HuH-7.5 (cell line): ENCODE data around the gene SF3B1.
"Not testable (repeated sequence)": the region's sequence is repeated elsewhere in the genome, so short reads cannot be mapped to it uniquely, and the experiment has no call there.

ENCODE experiments used
- DNase-seq: peaks from one replicate; pipeline ENCODE4 v3.0.0; 2011; ENCODE audit warnings: low spot score

SF3B1 gene

DNA sequence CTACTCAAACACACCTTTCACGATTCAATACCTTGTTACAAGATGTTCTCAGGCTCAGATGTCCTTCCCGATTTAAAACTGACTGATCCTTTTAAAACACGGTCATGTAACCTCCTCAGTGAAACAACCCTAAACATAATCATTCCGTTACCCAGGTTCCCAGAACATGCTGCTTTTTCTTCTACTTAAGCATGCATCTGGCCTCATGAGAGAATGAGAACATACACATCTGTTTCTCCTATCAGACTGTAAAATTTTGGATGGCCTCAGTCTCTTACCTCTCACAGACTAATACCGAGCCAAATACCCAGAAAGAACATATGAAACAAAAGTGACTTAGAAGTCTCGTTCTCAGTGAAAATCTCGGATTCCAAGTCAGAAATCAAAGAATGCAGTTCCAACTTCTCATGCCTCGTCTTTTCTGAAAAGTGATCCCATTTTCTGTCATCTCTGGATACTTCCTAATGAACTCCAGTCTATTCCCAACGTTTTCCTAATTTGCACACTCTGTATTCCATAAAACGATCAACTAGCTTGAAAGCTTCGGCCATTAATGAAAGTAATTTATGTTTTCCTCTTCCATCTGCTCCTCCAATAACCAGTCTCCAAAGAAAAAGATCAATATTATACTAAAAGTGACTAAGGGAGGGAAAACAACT, 919 bp downstream of the SF3B1 start:
- DNase-seq, result no peak

DNA sequence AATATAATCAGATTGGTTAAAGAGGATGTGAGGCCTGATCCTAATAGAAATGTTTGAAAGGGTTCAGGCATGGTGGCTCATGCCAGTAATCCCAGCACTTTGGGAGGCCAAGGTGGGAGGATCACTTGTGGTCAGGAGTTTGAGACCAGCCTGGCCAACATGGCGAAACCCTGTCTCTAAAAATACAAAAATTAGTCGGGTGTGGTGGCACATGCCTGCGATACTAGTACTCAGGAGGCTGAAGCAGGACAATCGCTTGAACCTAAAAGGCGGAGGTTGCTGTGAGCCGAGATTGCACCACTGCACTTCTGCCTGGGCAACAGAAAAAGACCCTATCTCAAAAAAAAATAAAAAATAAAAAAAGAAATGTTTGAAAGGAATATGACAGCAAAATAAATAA, 2.3 kb downstream of the SF3B1 start:
- not testable (repeated sequence) for DNase-seq

DNA sequence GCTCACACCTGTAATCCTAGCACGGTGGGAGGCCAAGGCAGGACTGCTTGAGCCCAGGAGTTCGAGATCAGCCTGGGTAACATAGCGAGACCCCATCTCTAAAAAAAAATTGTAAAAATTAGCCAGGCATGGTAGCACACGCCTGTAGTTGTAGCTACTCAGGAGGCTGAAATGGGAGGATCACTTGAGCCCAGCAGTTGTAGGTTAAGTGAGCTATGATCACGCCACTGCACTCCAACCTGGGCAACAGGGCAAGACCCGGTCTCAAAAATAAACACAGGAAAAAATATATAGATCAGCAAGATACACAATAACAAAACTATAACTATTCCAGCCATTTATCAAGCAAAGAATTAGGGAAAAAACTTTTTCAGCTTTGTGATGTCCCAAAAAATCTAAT, 3.0 kb downstream of the SF3B1 start:
- no peak for DNase-seq

DNA sequence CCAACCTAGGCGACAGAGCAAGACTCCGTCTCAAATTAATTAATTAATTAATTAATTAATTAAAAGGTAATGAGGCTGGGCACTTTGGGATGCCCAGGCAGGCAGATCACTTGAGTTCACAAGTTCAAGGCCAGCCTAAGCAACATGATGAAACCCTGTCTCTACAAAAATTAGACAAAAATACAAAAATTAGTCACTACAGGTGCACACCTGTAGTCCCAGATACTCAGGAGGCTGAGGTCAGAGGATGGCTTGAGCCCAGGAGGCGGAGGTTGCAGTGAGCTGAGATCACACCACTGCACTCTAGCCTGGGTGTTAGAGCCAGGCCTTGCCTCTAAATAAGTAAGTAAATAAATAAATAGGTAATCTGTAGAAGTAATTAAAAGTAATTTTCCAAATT, 6.8 kb downstream of the SF3B1 start:
- no peak for DNase-seq

DNA sequence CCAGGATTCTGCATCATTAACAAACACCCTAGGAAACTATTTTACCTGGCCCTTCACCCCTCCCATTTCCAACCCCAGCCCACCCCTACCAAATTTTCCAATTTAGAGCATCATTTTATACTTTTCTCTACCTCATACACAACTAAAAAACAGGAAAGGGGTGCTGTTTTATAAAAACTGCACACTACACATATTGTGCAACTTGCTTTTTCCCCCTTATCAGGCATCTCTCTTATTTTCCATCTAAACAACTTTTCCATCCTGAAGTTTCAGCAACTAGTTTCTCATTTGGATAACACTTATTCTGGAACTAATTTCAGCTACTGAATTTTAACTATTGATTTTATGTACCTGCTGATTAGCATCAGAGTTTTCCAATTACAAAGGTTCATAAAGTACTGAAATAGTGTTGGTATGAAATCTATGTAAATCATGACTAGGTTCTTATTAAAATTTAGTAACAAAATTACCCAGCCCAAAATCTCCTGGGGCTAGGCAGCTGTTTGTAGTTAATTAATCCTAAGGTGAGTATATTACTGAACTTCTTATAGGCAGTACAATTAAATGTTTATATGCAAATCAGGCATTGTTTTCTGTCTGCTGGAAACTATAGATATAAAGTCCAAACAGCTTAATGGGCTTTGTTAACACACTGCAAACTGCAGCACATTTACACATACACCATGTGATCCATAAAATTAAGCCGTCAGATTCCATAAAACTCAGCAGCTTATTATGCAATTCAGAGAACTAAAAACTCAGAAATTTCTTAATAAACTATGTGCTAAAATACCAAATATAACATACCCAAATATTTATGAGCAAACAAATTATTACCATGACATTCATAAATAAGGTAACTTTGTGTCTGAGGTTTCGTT, 7.9 kb downstream of the SF3B1 start:
- DNase-seq, result no peak

DNA sequence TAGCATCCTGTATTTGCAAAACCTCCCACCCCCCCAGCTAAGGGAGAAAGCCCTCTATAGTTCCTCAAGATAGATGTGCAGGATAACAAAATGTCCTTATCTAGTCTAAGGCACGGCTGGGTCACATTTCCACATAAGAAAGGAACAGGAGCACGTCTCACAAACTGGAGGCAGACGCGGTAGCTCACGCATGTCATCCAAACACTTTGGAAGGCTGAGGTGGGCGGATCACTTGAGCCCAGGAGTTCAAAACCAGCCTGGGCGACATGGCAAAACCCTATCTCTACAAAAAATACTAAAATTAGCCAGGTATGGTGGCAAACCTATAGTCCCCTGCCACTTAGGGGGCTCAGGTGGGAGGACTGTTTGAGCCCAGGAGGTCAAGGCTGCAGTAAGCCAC, 9.3 kb downstream of the SF3B1 start:
- no peak for DNase-seq

DNA sequence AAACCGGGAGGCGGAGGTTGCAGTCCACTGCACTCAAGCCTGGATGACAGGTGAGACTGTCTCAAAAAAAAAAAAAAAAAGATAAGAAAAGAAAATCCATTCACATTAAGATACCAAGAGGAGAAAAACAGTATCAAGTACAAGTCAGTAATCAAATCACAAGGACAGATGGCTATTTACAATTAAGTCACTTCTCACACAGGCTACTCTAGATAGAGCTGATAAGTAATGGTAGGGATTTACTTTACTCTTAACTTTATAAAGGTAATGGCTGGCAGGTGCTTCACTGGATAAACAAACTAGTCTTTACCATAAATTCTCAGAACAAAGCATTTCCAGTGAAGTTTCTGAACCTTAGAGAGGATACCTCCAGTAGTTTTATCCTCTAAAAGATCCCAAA, 11.5 kb downstream of the SF3B1 start:
- no peak for DNase-seq

DNA sequence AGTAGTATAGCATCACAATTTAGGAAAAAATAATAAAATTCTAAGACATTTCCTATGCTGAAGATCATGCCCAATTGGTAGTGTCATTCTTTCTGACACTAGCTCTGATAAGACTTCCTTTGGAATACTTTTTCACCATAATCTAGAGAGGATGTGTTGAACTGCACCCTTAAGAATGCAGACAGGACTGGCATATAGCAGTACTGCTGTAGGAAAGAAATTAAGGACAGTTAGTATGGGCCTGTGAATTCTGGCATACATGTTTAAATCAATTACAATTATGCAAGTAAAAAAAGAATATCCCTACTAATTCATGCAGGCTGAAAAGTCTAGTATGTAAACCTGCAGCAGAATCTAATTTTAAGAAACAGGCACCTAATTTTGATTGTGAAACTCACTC, 15.4 kb downstream of the SF3B1 start:
- no peak for DNase-seq

DNA sequence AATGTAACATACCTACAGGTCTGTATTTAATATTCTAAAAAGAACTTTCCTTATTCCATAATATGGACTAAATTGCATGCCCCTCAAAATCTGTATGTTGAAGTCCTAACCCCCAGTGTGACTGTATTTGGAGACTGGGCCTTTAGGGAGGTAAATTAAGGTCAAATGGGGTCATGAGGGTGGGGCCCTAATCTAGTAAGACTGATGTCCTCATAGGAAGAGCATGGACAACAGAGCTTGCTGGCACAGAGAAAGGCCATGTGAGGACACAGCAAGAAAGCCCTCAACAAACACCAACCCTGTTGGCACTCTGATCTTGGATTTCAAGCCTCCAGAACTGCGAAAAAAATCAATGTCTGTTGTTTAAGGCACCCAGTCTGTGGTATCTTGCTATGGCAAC, 18.6 kb downstream of the SF3B1 start:
- no peak for DNase-seq

DNA sequence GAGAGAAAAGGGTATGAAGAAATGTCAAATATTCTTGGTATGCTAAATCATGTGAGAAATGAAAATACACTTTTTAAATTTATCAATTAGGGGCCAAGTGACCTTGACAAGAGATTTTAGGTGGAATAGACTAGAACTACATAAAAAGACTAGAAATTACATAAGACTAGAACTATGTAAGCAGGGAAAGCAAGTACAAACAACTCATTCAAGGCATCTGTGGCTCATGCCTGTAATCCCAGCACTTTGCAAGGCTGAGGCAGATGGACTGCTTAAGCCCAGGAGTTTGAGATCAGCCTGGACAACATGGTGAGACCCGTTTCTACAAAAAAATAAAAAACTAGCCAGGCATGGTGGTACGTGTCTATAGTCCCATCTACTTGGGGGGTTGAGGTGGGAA, 20.3 kb downstream of the SF3B1 start:
- no peak for DNase-seq

DNA sequence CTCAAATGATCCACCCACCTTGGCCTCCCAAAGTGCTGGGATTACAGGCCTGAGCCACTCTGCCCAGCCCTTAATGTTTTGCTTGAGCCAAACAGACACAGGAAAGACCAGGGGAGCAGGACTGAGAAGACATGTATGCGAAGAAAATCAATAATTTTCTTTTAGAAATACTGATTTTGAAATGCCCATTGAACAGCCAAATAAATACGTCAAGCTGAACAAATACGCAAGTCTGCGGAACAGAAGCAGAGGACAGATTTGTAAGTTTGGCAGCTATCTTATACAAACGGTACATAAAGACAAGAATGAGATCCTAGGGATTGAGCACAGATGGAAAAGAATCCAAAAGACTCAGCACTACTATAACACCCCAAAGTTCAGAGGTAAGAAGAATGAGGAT, 20.8 kb downstream of the SF3B1 start:
- DNase-seq, result no peak

DNA sequence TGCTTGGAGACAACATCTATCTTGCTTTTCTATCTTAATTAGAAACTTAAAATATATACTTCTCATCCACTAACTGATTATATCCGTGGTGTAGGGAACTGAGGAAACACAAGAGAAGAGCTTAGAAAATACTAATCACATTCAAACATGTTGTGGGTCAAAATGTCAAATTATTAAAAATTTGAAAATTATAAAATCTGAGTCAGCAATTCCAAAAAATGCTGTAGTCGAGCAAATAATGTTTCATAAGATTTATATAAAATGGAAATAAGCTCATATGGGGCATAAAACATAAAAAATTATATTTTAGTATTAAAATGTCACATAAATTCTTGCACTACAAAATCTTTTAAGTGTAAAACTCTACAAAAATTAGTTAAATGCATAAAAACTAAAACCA, 29.2 kb downstream of the SF3B1 start:
- no peak for DNase-seq

DNA sequence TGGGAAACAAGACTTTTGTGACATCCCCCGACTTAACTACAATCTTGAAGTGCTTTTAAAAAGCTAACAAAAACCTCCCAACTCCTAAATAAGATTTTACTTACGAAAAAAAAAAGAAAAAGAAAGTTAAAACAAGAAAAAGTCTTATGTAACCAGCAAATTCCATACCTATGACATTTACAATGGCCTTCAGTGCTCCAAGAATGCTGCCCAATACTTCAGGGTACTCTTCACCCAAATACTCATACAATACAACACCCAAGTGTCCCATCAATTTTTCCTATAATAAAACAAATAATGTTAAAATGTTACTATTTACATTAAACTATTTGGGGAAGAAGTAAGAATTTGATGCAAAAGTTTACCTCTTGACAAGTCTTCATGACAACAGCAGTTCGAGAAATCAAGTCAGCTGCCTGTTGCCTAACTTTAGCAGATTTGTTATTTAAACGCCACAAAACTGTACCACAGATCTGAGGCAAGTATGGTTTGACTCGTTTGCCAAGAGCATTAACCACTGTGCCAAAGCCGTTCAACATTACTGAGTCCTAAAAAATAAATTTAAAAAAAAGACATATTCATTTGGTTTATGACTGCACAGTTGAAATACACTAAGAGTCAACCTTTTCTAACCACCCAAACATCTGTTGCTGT, 34.8 kb downstream of the SF3B1 start:
- no peak for DNase-seq

DNA sequence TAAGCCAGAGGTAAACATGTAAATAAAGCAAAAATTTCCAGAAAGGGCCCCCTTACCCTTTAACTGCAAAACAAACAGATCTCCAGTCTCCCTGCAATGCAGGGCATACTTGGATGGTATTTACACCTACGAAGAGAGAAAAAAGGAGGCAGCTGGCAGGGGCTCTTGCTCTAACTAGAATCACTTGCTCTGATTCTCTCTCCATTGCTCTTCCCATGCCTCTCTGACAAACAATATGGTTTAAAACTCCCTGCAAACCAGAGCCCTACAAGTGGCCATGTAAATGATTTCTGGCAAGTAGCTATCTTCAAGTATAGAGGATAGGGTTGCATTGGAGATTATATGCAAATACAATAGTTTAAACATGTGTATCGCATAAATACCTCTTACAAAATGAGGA, 35.9 kb downstream of the SF3B1 start:
- no peak for DNase-seq

DNA sequence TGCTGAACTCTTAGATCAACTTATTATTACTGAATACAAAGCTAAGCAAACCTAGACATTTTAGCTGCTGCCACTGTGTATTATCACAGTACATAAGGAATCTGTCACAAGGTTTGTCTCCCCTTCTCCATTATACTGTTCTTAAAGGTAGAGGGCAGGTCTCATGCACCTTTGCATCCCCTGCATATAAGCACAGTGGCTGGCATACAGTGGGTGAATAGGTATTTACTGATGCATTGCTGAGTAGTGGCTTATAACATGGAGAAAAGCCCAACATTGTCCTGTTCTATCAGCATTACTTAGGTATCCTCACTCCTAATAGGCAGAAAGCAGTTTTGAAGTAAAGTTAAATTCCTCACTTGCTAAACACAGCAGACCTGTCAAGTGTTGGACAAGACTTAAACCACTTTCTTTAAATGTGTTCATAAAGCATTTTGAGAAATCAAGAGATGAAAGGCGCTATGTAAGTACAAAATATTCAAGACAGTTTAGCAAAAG, 43.6 kb downstream of the SF3B1 start:
- no peak for DNase-seq

DNA sequence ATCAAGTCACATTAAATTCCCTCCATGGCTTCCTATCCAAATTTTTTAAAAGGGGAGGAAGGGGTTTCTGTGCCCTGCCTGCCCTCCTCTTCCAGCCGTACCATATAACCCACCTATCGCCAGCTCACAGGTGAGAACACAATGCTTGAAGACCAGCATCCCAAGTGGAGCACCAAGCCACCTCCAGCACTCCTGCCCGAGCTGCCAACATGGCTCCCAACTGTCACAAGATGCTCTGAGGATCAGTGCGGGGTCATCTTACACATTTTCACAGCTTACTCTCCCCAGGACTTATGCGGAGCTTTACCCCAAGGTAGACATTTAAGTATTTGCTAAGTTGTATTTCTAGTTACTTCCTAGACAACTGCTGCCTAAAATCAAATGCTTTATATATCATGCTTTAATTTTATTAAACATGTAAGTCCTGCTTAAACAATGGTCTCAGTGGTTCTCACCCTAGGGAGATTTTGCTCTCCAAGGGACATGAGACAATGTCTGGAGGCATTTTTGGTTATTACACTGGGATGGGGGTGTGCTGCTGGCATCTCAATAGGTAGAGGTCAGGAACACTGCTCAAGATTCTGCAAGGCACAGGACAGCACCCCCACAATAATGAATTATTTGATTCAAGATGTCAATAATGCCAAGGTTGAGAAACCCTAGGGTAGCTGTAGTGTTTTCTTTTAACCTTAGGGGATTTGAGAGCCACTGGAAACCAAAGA, 45.8 kb downstream of the SF3B1 start:
- DNase-seq, result no peak

DNA sequence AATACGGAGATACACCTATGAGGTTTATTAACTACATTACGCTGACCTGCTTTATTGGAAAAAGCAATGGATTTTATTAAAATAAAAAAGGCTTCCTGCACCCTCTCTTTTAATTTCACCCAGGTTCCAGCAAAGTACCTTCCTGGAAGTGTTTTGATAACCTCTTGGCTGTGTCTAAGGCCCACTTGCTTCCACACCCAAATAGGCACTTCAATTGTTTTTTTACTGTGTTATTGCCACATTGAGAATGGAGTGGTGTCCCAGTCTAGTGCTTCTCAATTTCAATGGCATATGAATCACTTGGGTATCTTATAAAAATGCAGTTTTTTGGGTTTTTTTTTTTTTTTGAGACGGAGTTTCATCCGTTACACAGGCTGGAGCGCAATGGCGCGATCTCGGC, 47.6 kb downstream of the SF3B1 start:
- no peak for DNase-seq

DNA sequence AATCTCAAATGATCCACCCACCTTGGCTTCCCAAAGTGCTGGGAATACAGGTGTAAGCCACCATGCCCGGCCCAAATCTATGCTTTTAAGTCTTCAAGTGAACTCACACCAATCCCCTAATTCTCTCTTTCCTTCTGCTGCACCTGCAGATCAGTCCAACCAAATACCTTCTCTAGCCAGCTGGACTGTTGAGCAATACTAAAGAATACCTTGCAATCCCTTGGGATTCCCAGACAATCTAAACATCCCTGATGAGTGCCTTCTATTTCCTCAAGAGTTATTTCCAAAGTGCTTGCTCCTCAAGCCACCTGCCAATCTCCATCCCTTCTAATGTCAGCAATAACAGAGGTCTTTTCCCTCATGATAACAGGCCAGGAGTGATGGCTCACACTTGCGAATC, 48.6 kb downstream of the SF3B1 start:
- DNase-seq, result no peak

DNA sequence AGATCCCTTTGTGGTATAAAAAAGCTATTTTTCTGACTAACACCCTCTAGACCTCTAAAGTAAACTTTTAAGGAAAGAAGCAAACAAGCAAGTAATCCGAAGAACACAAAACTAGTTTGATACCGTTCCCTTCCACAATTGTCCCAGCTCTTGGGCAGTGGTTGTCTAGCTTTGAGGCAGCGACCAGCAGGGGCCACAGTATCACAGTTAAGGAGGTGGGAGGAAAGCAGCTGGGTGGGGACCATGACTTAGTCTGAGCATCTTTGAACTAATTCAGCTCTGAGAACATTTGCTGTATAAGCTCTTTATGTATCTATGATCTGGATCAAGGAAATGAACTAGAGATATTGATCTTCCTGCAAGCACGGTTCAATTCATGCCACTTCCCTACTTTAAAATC, 51.0 kb downstream of the SF3B1 start:
- DNase-seq, result no peak

DNA sequence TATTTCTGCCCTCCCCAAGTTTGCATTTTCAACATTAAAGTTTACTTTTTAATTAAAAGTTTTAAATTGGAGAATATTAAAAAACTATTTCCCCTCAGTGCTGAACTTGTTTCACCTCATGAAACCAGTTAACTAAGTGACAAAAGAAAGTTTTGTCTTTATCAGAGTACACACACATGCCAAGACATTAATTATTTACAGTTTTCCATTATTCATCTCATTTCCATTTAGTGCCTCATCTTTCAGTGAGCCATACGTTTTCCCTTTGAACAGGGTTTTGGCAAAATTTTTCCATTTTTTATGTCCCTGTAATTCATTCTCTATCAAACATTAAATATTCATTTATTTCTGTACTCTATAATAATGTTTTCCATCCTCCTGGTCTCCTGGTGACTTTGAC, 53.2 kb downstream of the SF3B1 start:
- DNase-seq, result no peak

DNA sequence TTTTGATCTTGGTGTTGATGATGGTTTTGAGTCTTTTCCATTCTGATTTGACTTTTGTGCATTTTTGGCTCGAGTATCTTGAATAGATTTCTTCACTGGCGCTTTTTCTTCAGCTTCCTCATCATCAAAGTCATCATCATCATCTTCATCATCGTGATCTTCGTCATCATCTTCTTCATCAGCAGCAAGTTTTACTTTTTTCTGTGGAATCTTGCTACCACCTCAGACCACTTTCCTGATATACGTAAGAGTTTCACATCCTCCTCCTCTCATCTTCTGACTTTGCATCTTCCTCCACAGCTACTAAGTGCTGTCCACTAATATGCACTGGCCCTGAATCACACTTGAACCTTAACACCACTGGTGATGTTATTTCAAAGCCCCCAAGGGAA, 54.9 kb downstream of the SF3B1 start:
- not testable (repeated sequence) for DNase-seq

DNA sequence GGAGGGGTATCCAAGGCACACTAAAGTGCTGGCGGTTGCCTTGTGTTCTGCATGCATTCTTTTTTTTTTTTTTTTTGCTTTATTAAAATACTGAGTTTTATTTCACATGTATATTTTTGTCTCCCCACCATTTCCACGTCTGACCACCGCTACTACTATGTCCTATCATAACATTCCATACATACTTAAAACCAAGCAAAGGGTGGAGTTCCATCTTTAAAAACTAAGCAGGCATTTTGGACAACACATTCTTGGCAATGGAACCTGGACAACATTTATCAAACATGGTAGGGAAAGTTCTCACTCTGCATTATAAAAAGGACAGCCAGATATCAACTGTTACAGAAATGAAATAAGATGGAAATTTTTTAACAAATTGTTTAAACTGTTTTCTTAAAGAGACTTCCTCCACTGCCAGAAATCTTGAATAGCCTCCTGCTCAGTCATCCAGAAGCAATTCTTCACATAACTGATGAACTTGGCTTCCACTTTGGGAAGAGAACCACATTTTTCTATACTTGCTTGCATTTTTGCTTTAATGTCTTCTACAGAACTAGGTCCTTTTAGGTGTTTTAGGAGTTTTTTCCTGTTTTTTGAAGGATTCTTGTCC, 55.4 kb downstream of the SF3B1 start:
- not testable (repeated sequence) for DNase-seq
